SK-N-MC (cell line): ENCODE measurements around the gene CD200.

Source experiments
- EZH2 ChIP-seq: fragments of 200-600 bp; sonication (generic); IDR thresholded peaks from one replicate; pipeline ENCODE4 v1.6.1; 2017; ENCODE audit warnings: antibody characterized with exemption
- POLR2AphosphoS5 ChIP-seq: IDR thresholded peaks from 2 replicates; pipeline ENCODE4 v1.6.1; 2012; ENCODE audit warnings: mild to moderate bottlenecking, low read depth, low read length, borderline replicate concordance

GRCh38 chr3:112411425-112411824 is 78.5 kb downstream of the CD200 start:
- no peak for TF ChIP-seq EZH2
- no peak for TF ChIP-seq POLR2AphosphoS5
